GM21619 (cell line): Measurements from ENCODE around the gene FRMD7.
"Not testable (repeated sequence)": the region's sequence is repeated elsewhere in the genome, so short reads cannot be mapped to it uniquely, and the experiment has no call there.

Source experiments
- ATAC-seq: cut with Tn5 transposase; IDR thresholded peaks from one replicate; pipeline ENCODE4 v1.9.1; 2021; ENCODE audit not compliant: unreplicated experiment

The FRMD7 gene

GRCh38 chrX:132127743-132128142, at the start of gene FRMD7:
FRMD7 (minus strand) TSS chrX:132128020; CDS start chrX:132127844, 176 bp downstream.
- ATAC-seq, result no peak

GRCh38 chrX:132173647-132174046, 45.8 kb upstream of the FRMD7 start:
- no peak for ATAC-seq

GRCh38 chrX:132171881-132172280, 44.1 kb upstream of the FRMD7 start:
- no peak for ATAC-seq

GRCh38 chrX:132171478-132171877, 43.7 kb upstream of the FRMD7 start:
- no peak for ATAC-seq

- ATAC-seq, result no peak
Observed at GRCh38 chrX:132169554-132169953, 41.7 kb upstream of the FRMD7 start.

GRCh38 chrX:132165651-132166050, 37.8 kb upstream of the FRMD7 start:
- no peak for ATAC-seq

GRCh38 chrX:132165005-132165404, 37.2 kb upstream of the FRMD7 start:
- ATAC-seq, result no peak

- not testable (repeated sequence) for ATAC-seq
Observed at GRCh38 chrX:132163094-132163493, 35.3 kb upstream of the FRMD7 start.

- peak; percentile 73 for ATAC-seq
Observed at GRCh38 chrX:132153166-132153565, 25.3 kb upstream of the FRMD7 start.

GRCh38 chrX:132146456-132146855, 18.6 kb upstream of the FRMD7 start:
- no peak for ATAC-seq

- ATAC-seq, result no peak
Observed at GRCh38 chrX:132144061-132144460, 16.2 kb upstream of the FRMD7 start.

- no peak for ATAC-seq
Observed at GRCh38 chrX:132125906-132126305, 1.9 kb downstream of the FRMD7 start.

- ATAC-seq, result no peak
Observed at GRCh38 chrX:132120913-132121312, 6.9 kb downstream of the FRMD7 start.

- ATAC-seq, result no peak
Observed at GRCh38 chrX:132119821-132120515, 7.9 kb downstream of the FRMD7 start.

GRCh38 chrX:132119283-132119682, 8.5 kb downstream of the FRMD7 start:
- ATAC-seq, result no peak

GRCh38 chrX:132118358-132118757, 9.5 kb downstream of the FRMD7 start:
- no peak for ATAC-seq

GRCh38 chrX:132115792-132116191, 12.0 kb downstream of the FRMD7 start:
- ATAC-seq, result no peak

- ATAC-seq, result no peak
Observed at GRCh38 chrX:132114607-132115006, 13.2 kb downstream of the FRMD7 start.

GRCh38 chrX:132107291-132107690, 20.5 kb downstream of the FRMD7 start:
- no peak for ATAC-seq

- no peak for ATAC-seq
Observed at GRCh38 chrX:132101799-132102198, 26.0 kb downstream of the FRMD7 start.

- no peak for ATAC-seq
Observed at GRCh38 chrX:132101206-132101605, 26.6 kb downstream of the FRMD7 start.

- ATAC-seq, result not testable (repeated sequence)
Observed at GRCh38 chrX:132098704-132099103, 29.1 kb downstream of the FRMD7 start.

GRCh38 chrX:132094164-132094563, 33.7 kb downstream of the FRMD7 start:
- no peak for ATAC-seq
